Measurements from ENCODE around the gene CAPZA1.

Gene CAPZA1

DNA sequence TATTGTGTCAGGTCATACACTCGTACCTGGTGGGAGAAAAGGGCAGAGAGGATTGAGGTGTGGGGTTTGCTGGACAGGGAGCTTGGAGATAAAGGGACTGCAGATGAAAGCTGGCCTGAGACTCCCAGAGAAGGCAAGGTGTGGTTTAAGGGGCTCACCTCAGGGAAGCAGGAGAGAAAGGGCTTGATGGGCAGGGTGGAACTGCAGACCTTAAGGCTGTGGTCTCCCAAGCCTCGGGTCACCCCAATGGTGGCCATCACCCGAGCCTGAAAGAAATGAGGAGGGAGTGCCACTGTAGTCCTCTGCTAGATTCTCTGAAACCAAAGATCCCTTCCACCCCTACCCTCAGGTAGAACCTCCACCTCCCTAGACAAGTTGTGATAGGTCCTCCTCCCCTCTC is 91.0 kb downstream of the CAPZA1 start:
- Histone ChIP-seq H3K4me1 (ENCODE audit: low read length) (peaks cover 18% of the 10 kb centered on the region), H3K4me2 (ENCODE audit: low read length) (no peak overlapping the region), H4K20me1 (ENCODE audit: insufficient read depth, low read length) (no peaks in the 10 kb centered on the region), H3K27me3 (ENCODE audit: low read depth, low read length) (no peaks in the 10 kb centered on the region), H3K27ac (ENCODE audit: low read length) (no peak overlapping the region), H3K36me3 (replicated peaks; ENCODE audit: low read depth, low read length) (no peaks in the 10 kb centered on the region), H3K9ac (ENCODE audit: low read length) (no peak overlapping the region), H2AFZ (ENCODE audit: low read depth, low read length) (no peak overlapping the region), H3K4me3 (ENCODE audit: low read length) (no peak overlapping the region), H3K9me3 (ENCODE audit: insufficient read depth, low read length) (no peaks in the 10 kb centered on the region), H3K79me2 (ENCODE audit: low read length) (no peaks in the 10 kb centered on the region)
- TF ChIP-seq, protein P1, sequence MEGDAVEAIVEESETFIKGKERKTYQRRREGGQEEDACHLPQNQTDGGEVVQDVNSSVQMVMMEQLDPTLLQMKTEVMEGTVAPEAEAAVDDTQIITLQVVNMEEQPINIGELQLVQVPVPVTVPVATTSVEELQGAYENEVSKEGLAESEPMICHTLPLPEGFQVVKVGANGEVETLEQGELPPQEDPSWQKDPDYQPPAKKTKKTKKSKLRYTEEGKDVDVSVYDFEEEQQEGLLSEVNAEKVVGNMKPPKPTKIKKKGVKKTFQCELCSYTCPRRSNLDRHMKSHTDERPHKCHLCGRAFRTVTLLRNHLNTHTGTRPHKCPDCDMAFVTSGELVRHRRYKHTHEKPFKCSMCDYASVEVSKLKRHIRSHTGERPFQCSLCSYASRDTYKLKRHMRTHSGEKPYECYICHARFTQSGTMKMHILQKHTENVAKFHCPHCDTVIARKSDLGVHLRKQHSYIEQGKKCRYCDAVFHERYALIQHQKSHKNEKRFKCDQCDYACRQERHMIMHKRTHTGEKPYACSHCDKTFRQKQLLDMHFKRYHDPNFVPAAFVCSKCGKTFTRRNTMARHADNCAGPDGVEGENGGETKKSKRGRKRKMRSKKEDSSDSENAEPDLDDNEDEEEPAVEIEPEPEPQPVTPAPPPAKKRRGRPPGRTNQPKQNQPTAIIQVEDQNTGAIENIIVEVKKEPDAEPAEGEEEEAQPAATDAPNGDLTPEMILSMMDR (IDR thresholded peaks at IDR 0.05; ENCODE audit: low read depth, low read length) = no peak
- no peak for TF ChIP-seq EZH2phosphoT487 (IDR thresholded peaks at IDR 0.05; ENCODE audit: low read depth)

DNA sequence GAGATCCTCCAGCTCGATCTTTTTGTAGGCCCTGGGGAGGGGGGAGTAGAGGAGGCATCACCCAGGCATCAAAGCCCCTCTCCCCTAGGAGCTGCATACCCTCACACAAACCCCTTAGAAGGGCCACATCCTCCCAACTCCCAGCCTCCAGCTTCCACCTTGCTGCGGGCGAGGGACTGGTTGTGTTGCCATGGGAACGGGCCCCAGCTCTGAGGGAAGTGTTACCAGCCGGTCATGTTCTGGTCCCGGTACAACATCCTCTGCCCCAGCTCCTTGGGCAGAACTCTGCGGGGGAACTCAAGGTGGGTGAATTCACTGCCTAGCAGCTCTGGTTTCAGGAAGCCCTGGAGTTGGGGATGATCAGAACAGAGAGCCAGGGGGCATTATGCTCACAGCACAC is 91.4 kb downstream of the CAPZA1 start:
- Histone ChIP-seq H3K27ac (ENCODE audit: low read length) (no peak overlapping the region), H3K36me3 (replicated peaks; ENCODE audit: low read depth, low read length) (no peaks in the 10 kb centered on the region), H3K9me3 (ENCODE audit: insufficient read depth, low read length) (no peaks in the 10 kb centered on the region), H3K4me3 (ENCODE audit: low read length) (no peak overlapping the region), H3K79me2 (ENCODE audit: low read length) (no peaks in the 10 kb centered on the region), H3K9ac (ENCODE audit: low read length) (no peak overlapping the region), H3K4me1 (ENCODE audit: low read length) (peaks cover 16% of the 10 kb centered on the region), H4K20me1 (ENCODE audit: insufficient read depth, low read length) (no peaks in the 10 kb centered on the region), H3K27me3 (ENCODE audit: low read depth, low read length) (no peaks in the 10 kb centered on the region), H2AFZ (ENCODE audit: low read depth, low read length) (no peak overlapping the region), H3K4me2 (ENCODE audit: low read length) (no peak overlapping the region)
- TF ChIP-seq, protein P1 (IDR thresholded peaks at IDR 0.05; ENCODE audit: low read depth, low read length) = no peak
- no peak for TF ChIP-seq EZH2phosphoT487 (IDR thresholded peaks at IDR 0.05; ENCODE audit: low read depth)

DNA sequence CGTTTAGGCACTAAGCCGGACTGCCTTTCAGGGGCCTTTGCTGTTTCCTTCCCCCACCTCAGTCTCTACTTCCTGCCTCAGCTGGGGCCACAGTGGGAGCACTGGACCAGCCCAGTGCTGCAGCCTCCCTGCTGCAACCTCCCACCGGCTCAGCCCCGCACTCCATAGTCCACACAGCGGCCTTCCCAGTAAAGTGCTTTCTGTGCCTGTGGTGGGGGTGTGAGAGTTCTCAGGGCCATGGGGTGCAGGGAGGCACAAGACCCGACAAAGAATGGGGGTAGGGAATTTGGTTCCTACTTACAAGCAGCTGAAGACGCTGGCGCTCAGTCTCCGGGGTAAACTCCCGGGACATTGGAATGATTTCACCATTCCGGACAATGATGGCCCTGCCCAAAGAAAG is 92.0 kb downstream of the CAPZA1 start:
- H4K20me1 ChIP-seq (ENCODE audit: insufficient read depth, low read length) = no peaks in the 10 kb centered on the region
- no peak overlapping the region for H3K9ac ChIP-seq (ENCODE audit: low read length)
- TF ChIP-seq, protein P1 (IDR thresholded peaks at IDR 0.05; ENCODE audit: low read depth, low read length) = no peak
- no peak for TF ChIP-seq EZH2phosphoT487 (IDR thresholded peaks at IDR 0.05; ENCODE audit: low read depth)
- H3K27ac ChIP-seq (ENCODE audit: low read length) = no peak overlapping the region
- H3K79me2 ChIP-seq (ENCODE audit: low read length) = no peaks in the 10 kb centered on the region
- H3K4me1 ChIP-seq (ENCODE audit: low read length) = peaks cover 17% of the 10 kb centered on the region
- no peak overlapping the region for H3K4me2 ChIP-seq (ENCODE audit: low read length)
- no peak overlapping the region for H2AFZ ChIP-seq (ENCODE audit: low read depth, low read length)
- H3K4me3 ChIP-seq (ENCODE audit: low read length) = no peak overlapping the region
- H3K9me3 ChIP-seq (ENCODE audit: insufficient read depth, low read length) = no peaks in the 10 kb centered on the region
- no peaks in the 10 kb centered on the region for H3K27me3 ChIP-seq (ENCODE audit: low read depth, low read length)
- no peaks in the 10 kb centered on the region for H3K36me3 ChIP-seq (replicated peaks; ENCODE audit: low read depth, low read length)

DNA sequence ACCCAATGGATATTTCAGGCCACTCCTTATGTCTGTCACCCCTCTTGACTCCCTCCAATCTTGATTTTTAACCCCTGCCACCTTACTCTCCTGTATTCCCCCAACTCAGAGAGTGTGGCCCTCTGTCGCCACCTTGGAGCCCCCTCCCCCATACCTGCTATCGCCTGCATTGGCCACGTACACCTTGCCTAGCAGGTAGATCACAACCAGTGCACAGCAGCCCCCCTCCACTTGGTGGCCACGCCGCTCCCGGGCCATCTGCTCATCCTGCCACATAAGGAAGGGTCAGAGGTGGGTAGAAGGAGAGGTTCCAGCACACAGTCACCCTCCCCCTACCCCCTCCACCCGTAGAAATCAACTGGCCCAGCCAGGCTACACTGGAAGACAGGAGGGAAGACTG is 92.6 kb downstream of the CAPZA1 start:
- Histone ChIP-seq H3K79me2 (ENCODE audit: low read length) (no peaks in the 10 kb centered on the region), H3K27ac (ENCODE audit: low read length) (no peak overlapping the region), H3K9ac (ENCODE audit: low read length) (no peak overlapping the region), H3K4me2 (ENCODE audit: low read length) (no peak overlapping the region), H4K20me1 (ENCODE audit: insufficient read depth, low read length) (no peaks in the 10 kb centered on the region), H3K4me3 (ENCODE audit: low read length) (no peak overlapping the region), H3K27me3 (ENCODE audit: low read depth, low read length) (no peaks in the 10 kb centered on the region), H2AFZ (ENCODE audit: low read depth, low read length) (no peak overlapping the region), H3K9me3 (ENCODE audit: insufficient read depth, low read length) (no peaks in the 10 kb centered on the region), H3K36me3 (replicated peaks; ENCODE audit: low read depth, low read length) (no peaks in the 10 kb centered on the region), H3K4me1 (ENCODE audit: low read length) (peaks cover 22% of the 10 kb centered on the region)
- TF ChIP-seq, protein P1 (IDR thresholded peaks at IDR 0.05; ENCODE audit: low read depth, low read length) = no peak
- no peak for TF ChIP-seq EZH2phosphoT487 (IDR thresholded peaks at IDR 0.05; ENCODE audit: low read depth)

Measured in OCI-LY3 (cell line).